K562 (cell line): ENCODE measurements around the gene DAPP1. TPM values are rescaled to one million over a fixed set of nuclear protein-coding genes. Genes with fewer than 3 reads are reported as not detected.

Experiments used
- ETV6 ChIP-seq, 3 experiments: fragments of 150-350 bp in 1 of 3; sonication (generic) in 1 of 3; formaldehyde crosslinking in 1 of 3; IDR thresholded peaks; 2 replicates each; pipeline versions ENCODE4 v1.6.1 to v1.8.0; 2014 to 2022; ENCODE audit warnings: borderline replicate concordance in 2 of 3, low read depth in 2 of 3, antibody characterized with exemption in 1 of 3, low read length in 1 of 3, mild to moderate bottlenecking in 1 of 3, missing genetic modification reagents in 1 of 3
- HSF4 ChIP-seq: fragments of 250-450 bp; sonication (Bioruptor Pico); IDR thresholded peaks from 2 replicates; pipeline ENCODE4 v2.1.2; 2022; ENCODE audit warnings: mild to moderate bottlenecking, moderate library complexity, borderline replicate concordance
- NFXL1 ChIP-seq: fragments of 450-650 bp; formaldehyde crosslinking; IDR thresholded peaks from 2 replicates; pipeline ENCODE4 v1.4.0; 2021; ENCODE audit warnings: mild to moderate bottlenecking
- PPARD ChIP-seq: fragments of 250-450 bp; sonication (Bioruptor Pico); IDR thresholded peaks from 2 replicates; pipeline ENCODE4 v1.8.0; 2022; ENCODE audit warnings: inconsistent platforms, mild to moderate bottlenecking, moderate library complexity
- RBFOX2 ChIP-seq: fragments of 200-400 bp; formaldehyde crosslinking; IDR thresholded peaks from 2 replicates; pipeline ENCODE4 v1.6.1; 2017; ENCODE audit warnings: low read depth, mild to moderate bottlenecking, low read length, moderate library complexity
- XRCC4 ChIP-seq: IDR thresholded peaks from one replicate; pipeline ENCODE4 v1.6.1; 2011; ENCODE audit not compliant: insufficient read depth, insufficient read length; ENCODE audit errors: extremely low read depth
- ZNF124 ChIP-seq: sonication (generic); formaldehyde crosslinking; IDR thresholded peaks from 2 replicates; pipeline ENCODE4 v1.8.1; 2022; ENCODE audit warnings: missing genetic modification reagents
- ZNF444 ChIP-seq: fragments of 250-450 bp; sonication (Bioruptor Pico); IDR thresholded peaks from 2 replicates; pipeline ENCODE4 v1.4.0; 2020; ENCODE audit warnings: mild to moderate bottlenecking, moderate library complexity
- polyA plus RNA-seq, 8 experiments: library from polyadenylated mRNA; depleted of rRNA in 4 of 8; stranded (reverse) in 5 of 8; unstranded in 3 of 8; fragments of >200 nt; fragmentation: Nextera tagmentation in 2 of 8; fragmentation: Illumina TruSeq in 1 of 8; extraction: Ambion mirVana in 2 of 8; extraction: Trizol in 1 of 8; gene quantifications; 2 replicates each; pipeline versions ENCODE4 v1.2.1 to v1.2.3, GENCODE V29; 2011 to 2014; ENCODE audit warnings: inconsistent platforms in 1 of 8, missing spikeins in 1 of 8
- total RNA-seq, 7 experiments: library from RNA; depleted of rRNA in 6 of 7; stranded (reverse); fragments of >200 nt in 6 of 7; fragmentation: Illumina TruSeq in 2 of 7; extraction: Trizol in 2 of 7; gene quantifications; 2 replicates each; pipeline versions ENCODE4 v1.2.1 to v1.2.3, GENCODE V29; 2011 to 2021; ENCODE audit warnings: low replicate concordance in 1 of 7
- TF ChIP-seq, protein P1 (sequence below): sonication (generic); formaldehyde crosslinking; IDR thresholded peaks from 2 replicates; pipeline ENCODE4 v1.8.0; 2023; ENCODE audit warnings: missing genetic modification reagents, mild to moderate bottlenecking, borderline replicate concordance
- TF ChIP-seq, protein P2 (sequence below), 2 experiments: fragments of 450-650 bp; IDR thresholded peaks; 2 replicates each; pipeline ENCODE4 v1.6.1; 2018; ENCODE audit warnings: mild to moderate bottlenecking in 2 of 2, low read depth in 1 of 2; ENCODE audit not compliant: partially characterized antibody in 2 of 2
- TF ChIP-seq, protein P3 (sequence below): sonication (generic); formaldehyde crosslinking; IDR thresholded peaks from 2 replicates; pipeline ENCODE4 v1.9.0; 2022; ENCODE audit warnings: mild to moderate bottlenecking, missing genetic modification reagents
- TF ChIP-seq, protein P4 (sequence below), 2 experiments: IDR thresholded peaks; 2 replicates each; pipeline ENCODE4 v1.6.1; 2011; ENCODE audit warnings: borderline replicate concordance in 1 of 2, control low read depth in 1 of 2, low read depth in 1 of 2, low read length in 1 of 2, mild to moderate bottlenecking in 1 of 2, mixed read lengths in 1 of 2, moderate library complexity in 1 of 2; ENCODE audit not compliant: insufficient read depth in 1 of 2, insufficient read length in 1 of 2, poor library complexity in 1 of 2, severe bottlenecking in 1 of 2; ENCODE audit errors: extremely low read depth in 1 of 2

Gene DAPP1
- total and polyA plus RNA-seq, 9 of the 15 experiments (the other 6 are each of a cell fraction or from before 2014, with no cell fraction given) = 1.9 to 7.2 (median 3.6) TPM

DNA sequence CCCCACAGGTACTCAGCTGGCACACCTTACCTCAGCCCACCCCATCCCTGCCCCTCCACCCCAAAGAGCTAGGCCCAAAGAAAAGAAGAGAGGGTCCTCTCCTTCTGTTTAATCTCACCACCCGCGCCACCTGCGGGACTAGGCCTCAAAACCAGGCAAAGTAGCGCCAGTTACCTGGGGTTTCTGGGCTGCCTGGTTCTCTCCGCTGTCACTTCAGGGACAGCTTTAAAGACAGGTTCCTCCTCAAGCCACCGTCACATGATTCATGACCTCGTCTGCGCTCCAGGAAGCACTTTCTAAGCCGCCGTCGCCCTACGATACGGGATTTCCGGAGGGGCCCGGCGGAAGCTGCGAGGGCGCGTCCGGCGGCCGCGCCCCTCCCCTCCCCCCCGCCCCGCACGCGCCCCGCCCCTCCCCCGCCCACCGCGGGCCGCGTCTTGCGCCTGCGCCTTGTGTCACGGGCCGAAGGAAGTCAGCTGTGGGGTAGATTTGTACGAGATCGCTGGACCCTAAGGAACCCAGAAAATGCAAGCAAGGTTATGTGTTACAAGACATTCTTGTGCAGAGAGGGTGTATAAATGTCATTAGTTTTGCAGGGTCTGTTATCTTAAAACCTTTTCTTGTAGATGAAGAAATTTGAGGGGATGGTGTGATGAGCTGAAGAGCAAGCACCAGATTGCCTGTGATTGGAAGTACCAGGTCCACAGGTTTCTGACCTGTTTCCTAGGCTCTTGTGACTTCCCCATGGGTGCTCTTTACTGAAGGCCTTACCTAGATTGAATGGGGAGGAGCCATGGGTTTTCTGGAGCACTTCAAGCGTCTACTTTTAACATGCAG, 77.8 kb downstream of the DAPP1 start, which contains the start of gene LAMTOR3 (continued):
- TF ChIP-seq, protein P1, sequence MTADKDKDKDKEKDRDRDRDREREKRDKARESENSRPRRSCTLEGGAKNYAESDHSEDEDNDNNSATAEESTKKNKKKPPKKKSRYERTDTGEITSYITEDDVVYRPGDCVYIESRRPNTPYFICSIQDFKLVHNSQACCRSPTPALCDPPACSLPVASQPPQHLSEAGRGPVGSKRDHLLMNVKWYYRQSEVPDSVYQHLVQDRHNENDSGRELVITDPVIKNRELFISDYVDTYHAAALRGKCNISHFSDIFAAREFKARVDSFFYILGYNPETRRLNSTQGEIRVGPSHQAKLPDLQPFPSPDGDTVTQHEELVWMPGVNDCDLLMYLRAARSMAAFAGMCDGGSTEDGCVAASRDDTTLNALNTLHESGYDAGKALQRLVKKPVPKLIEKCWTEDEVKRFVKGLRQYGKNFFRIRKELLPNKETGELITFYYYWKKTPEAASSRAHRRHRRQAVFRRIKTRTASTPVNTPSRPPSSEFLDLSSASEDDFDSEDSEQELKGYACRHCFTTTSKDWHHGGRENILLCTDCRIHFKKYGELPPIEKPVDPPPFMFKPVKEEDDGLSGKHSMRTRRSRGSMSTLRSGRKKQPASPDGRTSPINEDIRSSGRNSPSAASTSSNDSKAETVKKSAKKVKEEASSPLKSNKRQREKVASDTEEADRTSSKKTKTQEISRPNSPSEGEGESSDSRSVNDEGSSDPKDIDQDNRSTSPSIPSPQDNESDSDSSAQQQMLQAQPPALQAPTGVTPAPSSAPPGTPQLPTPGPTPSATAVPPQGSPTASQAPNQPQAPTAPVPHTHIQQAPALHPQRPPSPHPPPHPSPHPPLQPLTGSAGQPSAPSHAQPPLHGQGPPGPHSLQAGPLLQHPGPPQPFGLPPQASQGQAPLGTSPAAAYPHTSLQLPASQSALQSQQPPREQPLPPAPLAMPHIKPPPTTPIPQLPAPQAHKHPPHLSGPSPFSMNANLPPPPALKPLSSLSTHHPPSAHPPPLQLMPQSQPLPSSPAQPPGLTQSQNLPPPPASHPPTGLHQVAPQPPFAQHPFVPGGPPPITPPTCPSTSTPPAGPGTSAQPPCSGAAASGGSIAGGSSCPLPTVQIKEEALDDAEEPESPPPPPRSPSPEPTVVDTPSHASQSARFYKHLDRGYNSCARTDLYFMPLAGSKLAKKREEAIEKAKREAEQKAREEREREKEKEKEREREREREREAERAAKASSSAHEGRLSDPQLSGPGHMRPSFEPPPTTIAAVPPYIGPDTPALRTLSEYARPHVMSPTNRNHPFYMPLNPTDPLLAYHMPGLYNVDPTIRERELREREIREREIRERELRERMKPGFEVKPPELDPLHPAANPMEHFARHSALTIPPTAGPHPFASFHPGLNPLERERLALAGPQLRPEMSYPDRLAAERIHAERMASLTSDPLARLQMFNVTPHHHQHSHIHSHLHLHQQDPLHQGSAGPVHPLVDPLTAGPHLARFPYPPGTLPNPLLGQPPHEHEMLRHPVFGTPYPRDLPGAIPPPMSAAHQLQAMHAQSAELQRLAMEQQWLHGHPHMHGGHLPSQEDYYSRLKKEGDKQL (CRISPR knock-in tag) = no peak
- TF ChIP-seq, protein P2, sequence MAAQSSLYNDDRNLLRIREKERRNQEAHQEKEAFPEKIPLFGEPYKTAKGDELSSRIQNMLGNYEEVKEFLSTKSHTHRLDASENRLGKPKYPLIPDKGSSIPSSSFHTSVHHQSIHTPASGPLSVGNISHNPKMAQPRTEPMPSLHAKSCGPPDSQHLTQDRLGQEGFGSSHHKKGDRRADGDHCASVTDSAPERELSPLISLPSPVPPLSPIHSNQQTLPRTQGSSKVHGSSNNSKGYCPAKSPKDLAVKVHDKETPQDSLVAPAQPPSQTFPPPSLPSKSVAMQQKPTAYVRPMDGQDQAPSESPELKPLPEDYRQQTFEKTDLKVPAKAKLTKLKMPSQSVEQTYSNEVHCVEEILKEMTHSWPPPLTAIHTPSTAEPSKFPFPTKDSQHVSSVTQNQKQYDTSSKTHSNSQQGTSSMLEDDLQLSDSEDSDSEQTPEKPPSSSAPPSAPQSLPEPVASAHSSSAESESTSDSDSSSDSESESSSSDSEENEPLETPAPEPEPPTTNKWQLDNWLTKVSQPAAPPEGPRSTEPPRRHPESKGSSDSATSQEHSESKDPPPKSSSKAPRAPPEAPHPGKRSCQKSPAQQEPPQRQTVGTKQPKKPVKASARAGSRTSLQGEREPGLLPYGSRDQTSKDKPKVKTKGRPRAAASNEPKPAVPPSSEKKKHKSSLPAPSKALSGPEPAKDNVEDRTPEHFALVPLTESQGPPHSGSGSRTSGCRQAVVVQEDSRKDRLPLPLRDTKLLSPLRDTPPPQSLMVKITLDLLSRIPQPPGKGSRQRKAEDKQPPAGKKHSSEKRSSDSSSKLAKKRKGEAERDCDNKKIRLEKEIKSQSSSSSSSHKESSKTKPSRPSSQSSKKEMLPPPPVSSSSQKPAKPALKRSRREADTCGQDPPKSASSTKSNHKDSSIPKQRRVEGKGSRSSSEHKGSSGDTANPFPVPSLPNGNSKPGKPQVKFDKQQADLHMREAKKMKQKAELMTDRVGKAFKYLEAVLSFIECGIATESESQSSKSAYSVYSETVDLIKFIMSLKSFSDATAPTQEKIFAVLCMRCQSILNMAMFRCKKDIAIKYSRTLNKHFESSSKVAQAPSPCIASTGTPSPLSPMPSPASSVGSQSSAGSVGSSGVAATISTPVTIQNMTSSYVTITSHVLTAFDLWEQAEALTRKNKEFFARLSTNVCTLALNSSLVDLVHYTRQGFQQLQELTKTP (IDR thresholded peaks at IDR 0.05; ENCODE audit: low read depth in 1 of 2, partially characterized antibody in 2 of 2) = peak in 1 of 2 experiments; percentile 41
- TF ChIP-seq NFXL1 (no peak), ZNF124 (CRISPR knock-in tag) (no peak), HSF4 (CRISPR knock-in tag) (no peak), XRCC4 (no peak), ETV6 (IDR thresholded peaks at IDR 0.05; ENCODE audit: borderline replicate concordance in 1 of 2, low read depth in 2 of 2, low read length in 1 of 2) (no peak), ETV6 (CRISPR knock-in tag; IDR thresholded peaks at IDR 0.05; ENCODE audit: borderline replicate concordance) (no peak), RBFOX2 (peak; percentile 70), ZNF444 (no peak), PPARD (CRISPR knock-in tag) (no peak)
- TF ChIP-seq, protein P3, sequence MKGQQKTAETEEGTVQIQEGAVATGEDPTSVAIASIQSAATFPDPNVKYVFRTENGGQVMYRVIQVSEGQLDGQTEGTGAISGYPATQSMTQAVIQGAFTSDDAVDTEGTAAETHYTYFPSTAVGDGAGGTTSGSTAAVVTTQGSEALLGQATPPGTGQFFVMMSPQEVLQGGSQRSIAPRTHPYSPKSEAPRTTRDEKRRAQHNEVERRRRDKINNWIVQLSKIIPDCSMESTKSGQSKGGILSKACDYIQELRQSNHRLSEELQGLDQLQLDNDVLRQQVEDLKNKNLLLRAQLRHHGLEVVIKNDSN (CRISPR knock-in tag) = peak; percentile 88
- TF ChIP-seq, protein P4, sequence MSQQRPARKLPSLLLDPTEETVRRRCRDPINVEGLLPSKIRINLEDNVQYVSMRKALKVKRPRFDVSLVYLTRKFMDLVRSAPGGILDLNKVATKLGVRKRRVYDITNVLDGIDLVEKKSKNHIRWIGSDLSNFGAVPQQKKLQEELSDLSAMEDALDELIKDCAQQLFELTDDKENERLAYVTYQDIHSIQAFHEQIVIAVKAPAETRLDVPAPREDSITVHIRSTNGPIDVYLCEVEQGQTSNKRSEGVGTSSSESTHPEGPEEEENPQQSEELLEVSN (IDR thresholded peaks at IDR 0.05; ENCODE audit: borderline replicate concordance in 1 of 2, extremely low read depth in 1 of 2, insufficient read depth in 1 of 2, insufficient read length in 1 of 2, low read depth in 1 of 2, low read length in 1 of 2, poor library complexity in 1 of 2, severe bottlenecking in 1 of 2) = peak in 1 of 2 experiments; percentile 31
